Nephron (organoid): ENCODE results near the gene THSD4.
A peak's percentile ranks its signal among the peaks of the same experiment; 100 is the strongest.

Source experiments
- H3K27ac Mint-ChIP-seq, 3 experiments: 2 replicates each; pipeline ENCODE4 v1.8.0; 2020; ENCODE audit warnings: mixed read lengths in 3 of 3, mild to moderate bottlenecking in 2 of 3, moderate library complexity in 1 of 3
- H3K27me3 Mint-ChIP-seq: 2 replicates; pipeline ENCODE4 v1.8.0; 2021; ENCODE audit warnings: low read depth, mild to moderate bottlenecking, moderate library complexity, mixed read lengths
- H3K36me3 Mint-ChIP-seq: 2 replicates; pipeline ENCODE4 v1.8.0; 2020; ENCODE audit warnings: low read depth, mixed read lengths
- H3K4me1 Mint-ChIP-seq: 2 replicates; pipeline ENCODE4 v1.8.0; 2020; ENCODE audit warnings: mixed read lengths
- H3K4me3 Mint-ChIP-seq, 3 experiments: 2 replicates each; pipeline ENCODE4 v1.8.0; 2020; ENCODE audit warnings: mild to moderate bottlenecking in 3 of 3, mixed read lengths in 3 of 3, moderate library complexity in 2 of 3
- H3K9me3 Mint-ChIP-seq: 2 replicates; pipeline ENCODE4 v1.8.0; 2020; ENCODE audit warnings: mixed read lengths
- TF ChIP-seq, protein P1 (sequence below), 3 experiments: fragments of 200-600 bp; sonication (generic); IDR thresholded peaks; one replicate each; pipeline ENCODE4 v1.5.0; 2021; ENCODE audit warnings: antibody characterized with exemption in 3 of 3; ENCODE audit not compliant: unreplicated experiment in 3 of 3

THSD4 gene

GRCh38 chr15:71788646-71789579, 673.6 kb downstream of the THSD4 start:
- H3K27me3 Mint-ChIP-seq = no peaks in the 10 kb centered on the region
- no peaks in the 10 kb centered on the region for H3K9me3 Mint-ChIP-seq
- no peaks in the 10 kb centered on the region for H3K4me1 Mint-ChIP-seq
- no peak overlapping the region for H3K27ac Mint-ChIP-seq
- H3K4me3 Mint-ChIP-seq = no peak overlapping the region
- TF ChIP-seq, protein P1, sequence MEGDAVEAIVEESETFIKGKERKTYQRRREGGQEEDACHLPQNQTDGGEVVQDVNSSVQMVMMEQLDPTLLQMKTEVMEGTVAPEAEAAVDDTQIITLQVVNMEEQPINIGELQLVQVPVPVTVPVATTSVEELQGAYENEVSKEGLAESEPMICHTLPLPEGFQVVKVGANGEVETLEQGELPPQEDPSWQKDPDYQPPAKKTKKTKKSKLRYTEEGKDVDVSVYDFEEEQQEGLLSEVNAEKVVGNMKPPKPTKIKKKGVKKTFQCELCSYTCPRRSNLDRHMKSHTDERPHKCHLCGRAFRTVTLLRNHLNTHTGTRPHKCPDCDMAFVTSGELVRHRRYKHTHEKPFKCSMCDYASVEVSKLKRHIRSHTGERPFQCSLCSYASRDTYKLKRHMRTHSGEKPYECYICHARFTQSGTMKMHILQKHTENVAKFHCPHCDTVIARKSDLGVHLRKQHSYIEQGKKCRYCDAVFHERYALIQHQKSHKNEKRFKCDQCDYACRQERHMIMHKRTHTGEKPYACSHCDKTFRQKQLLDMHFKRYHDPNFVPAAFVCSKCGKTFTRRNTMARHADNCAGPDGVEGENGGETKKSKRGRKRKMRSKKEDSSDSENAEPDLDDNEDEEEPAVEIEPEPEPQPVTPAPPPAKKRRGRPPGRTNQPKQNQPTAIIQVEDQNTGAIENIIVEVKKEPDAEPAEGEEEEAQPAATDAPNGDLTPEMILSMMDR (IDR thresholded peaks at IDR 0.05; ENCODE audit: unreplicated experiment in 3 of 3) = no peak
- H3K36me3 Mint-ChIP-seq = no peaks in the 10 kb centered on the region

DNA sequence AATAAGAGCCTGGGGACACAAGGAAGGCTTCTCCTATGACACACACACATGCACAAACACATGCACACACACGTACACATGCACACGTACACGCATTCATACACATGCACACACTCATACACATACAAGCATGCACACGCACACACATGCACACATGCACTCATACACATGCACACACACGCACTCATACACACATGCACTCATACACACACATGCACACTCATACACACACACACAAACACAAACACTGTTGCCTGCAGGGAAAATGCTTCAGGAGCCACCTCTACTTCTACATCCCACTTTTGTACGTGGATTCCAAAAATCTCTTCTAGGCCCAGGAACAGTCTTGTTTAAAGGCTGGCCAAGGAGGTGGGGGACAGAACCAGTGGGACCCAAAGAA, 674.3 kb downstream of the THSD4 start:
- Mint-ChIP-seq H3K4me3 (no peak overlapping the region), H3K27me3 (no peaks in the 10 kb centered on the region), H3K9me3 (no peaks in the 10 kb centered on the region), H3K27ac (no peak overlapping the region), H3K36me3 (no peaks in the 10 kb centered on the region), H3K4me1 (no peaks in the 10 kb centered on the region)
- TF ChIP-seq, protein P1 (IDR thresholded peaks at IDR 0.05; ENCODE audit: unreplicated experiment in 3 of 3) = no peak

DNA sequence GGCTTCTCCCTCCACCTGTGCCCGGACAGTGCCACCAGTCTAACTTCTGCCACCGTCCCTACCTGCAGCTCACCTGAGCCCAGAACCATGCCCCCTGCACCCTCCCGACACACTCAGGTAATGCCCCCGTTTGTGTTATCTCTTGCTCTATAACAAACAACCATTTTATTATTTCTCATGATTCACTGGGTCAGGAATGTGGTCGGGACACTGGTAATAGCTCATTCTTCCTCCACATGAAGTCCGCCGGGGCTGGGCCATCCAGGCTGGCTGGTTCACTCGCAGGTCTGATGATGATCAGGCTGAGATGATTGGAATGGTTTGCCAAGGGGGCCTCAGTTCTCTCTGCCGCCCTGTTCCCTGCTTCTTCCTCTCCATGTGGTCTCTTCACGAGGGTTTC, 674.8 kb downstream of the THSD4 start:
- H3K9me3 Mint-ChIP-seq = no peaks in the 10 kb centered on the region
- no peaks in the 10 kb centered on the region for H3K36me3 Mint-ChIP-seq
- no peak overlapping the region for H3K4me3 Mint-ChIP-seq
- no peaks in the 10 kb centered on the region for H3K27me3 Mint-ChIP-seq
- no peaks in the 10 kb centered on the region for H3K4me1 Mint-ChIP-seq
- TF ChIP-seq, protein P1 (IDR thresholded peaks at IDR 0.05; ENCODE audit: unreplicated experiment in 3 of 3) = no peak
- peak overlapping the region in 1 of 3 experiments; percentile 10 for H3K27ac Mint-ChIP-seq

DNA sequence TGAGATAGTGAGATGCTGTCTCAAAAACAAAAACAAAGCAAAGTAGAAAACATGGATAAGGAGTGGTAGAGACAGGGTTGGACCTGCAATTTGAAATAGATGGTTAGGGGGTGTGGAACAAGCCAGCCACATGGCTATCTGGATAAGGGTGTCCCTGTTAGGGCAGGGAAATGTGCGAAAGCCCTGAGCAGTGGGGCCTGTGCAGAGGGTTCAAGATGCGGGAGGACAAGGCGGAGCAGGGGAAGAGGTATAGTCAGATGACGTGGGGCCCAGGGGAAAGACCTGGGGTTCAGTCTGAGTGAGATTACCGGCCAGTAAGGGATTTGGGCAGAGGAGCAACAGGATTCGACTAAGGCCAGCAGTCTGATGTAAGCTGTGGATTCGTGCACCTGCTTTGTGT, 676.7 kb downstream of the THSD4 start:
- Mint-ChIP-seq H3K36me3 (no peaks in the 10 kb centered on the region), H3K27ac (no peak overlapping the region), H3K9me3 (no peaks in the 10 kb centered on the region), H3K27me3 (no peaks in the 10 kb centered on the region), H3K4me3 (no peak overlapping the region), H3K4me1 (no peaks in the 10 kb centered on the region)
- TF ChIP-seq, protein P1 (IDR thresholded peaks at IDR 0.05; ENCODE audit: unreplicated experiment in 3 of 3) = no peak

- TF ChIP-seq, protein P1 (IDR thresholded peaks at IDR 0.05; ENCODE audit: unreplicated experiment in 3 of 3) = no peak
- no peak overlapping the region for H3K4me3 Mint-ChIP-seq
- H3K27me3 Mint-ChIP-seq = no peaks in the 10 kb centered on the region
- H3K4me1 Mint-ChIP-seq = no peaks in the 10 kb centered on the region
- no peaks in the 10 kb centered on the region for H3K36me3 Mint-ChIP-seq
- no peaks in the 10 kb centered on the region for H3K9me3 Mint-ChIP-seq
- H3K27ac Mint-ChIP-seq = peak overlapping the region in 1 of 3 experiments; percentile 30
Observed at GRCh38 chr15:71792521-71792920, 677.2 kb downstream of the THSD4 start.

DNA sequence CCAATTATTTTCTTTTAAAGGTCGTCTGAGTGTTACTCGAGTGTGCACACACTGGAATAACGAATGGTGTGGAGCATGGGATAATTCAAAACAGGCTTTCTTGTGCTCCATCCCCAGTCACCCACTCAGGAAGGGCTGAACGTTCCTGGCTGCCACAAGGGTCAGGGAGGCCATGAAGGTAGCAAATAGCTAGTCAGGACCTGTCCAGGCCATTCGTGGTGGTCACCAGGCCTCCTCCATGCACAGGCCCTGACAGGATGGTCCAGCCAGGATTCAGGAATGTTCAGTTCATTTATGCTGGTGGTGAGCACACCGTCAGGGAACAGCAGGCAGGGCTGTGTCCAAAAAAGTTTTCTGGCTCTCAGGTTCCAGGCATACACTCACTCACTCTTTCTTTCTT, 683.4 kb downstream of the THSD4 start:
- Mint-ChIP-seq H3K4me1 (peaks cover 19% of the 10 kb centered on the region), H3K27ac (no peak overlapping the region), H3K4me3 (no peak overlapping the region), H3K27me3 (no peaks in the 10 kb centered on the region), H3K36me3 (peaks cover 5% of the 10 kb centered on the region), H3K9me3 (peaks cover 3% of the 10 kb centered on the region)
- TF ChIP-seq, protein P1 (IDR thresholded peaks at IDR 0.05; ENCODE audit: unreplicated experiment in 3 of 3) = no peak
